AG04450 (cell line): ENCODE results near the gene PQBP1. TPM values are rescaled to one million over a fixed set of nuclear protein-coding genes. Genes with fewer than 3 reads are reported as not detected.
"Not testable (repeated sequence)": the region's sequence is repeated elsewhere in the genome, so short reads cannot be mapped to it uniquely, and the experiment has no call there.

ENCODE experiments used
- CTCF ChIA-PET: fragments of 300-600, 350-600 bp; formaldehyde crosslinking; extraction: SDS; loops from one replicate; lab custom pipeline; 2022; ENCODE audit warnings: antibody characterized with exemption, inconsistent platforms; lab: Charles Lee
- POLR2A ChIA-PET: fragments of 350-600 bp; formaldehyde crosslinking; extraction: SDS; loops from one replicate; lab custom pipeline; 2021; ENCODE audit warnings: antibody characterized with exemption, inconsistent platforms; lab: Yijun Ruan, JAX
- DNase-seq: peaks from one replicate; pipeline ENCODE4 v3.0.0-alpha.2; 2011; ENCODE audit warnings: low read depth, low spot score
- H3K27ac ChIP-seq: one replicate; pipeline ENCODE4 v1.5.1; 2012; ENCODE audit warnings: low read depth, low read length, control low read depth
- H3K27me3 ChIP-seq: one replicate; pipeline ENCODE4 v1.6.0; 2012; ENCODE audit warnings: low read length; ENCODE audit not compliant: control insufficient read depth, insufficient read depth
- H3K4me3 ChIP-seq: 2 replicates; pipeline ENCODE4 v1.5.1; 2011; ENCODE audit warnings: mild to moderate bottlenecking, low read depth, low read length, control low read depth
- H3K9me3 ChIP-seq: 2 replicates; pipeline ENCODE4 v1.5.1; 2012; ENCODE audit warnings: low read length; ENCODE audit not compliant: control insufficient read depth, insufficient read depth
- CTCF ChIP-seq: IDR thresholded peaks from 2 replicates; pipeline ENCODE4 v1.5.1; 2011; ENCODE audit warnings: low read depth, low read length, control low read depth, inconsistent platforms
- polyA minus RNA-seq: library from RNA; depleted of rRNA, polyadenylated mRNA; stranded (reverse); fragments of >200 nt; gene quantifications from 2 replicates; pipeline ENCODE4 v1.2.3, GENCODE V29; 2011; rRNA and poly(A)+ RNA removed
- polyA plus RNA-seq: library from polyadenylated mRNA; depleted of rRNA; stranded (reverse); fragments of >200 nt; gene quantifications from 2 replicates; pipeline ENCODE4 v1.2.3, GENCODE V29; 2011; rRNA removed

PQBP1 gene
- 49.5 and 69.3 TPM in 2 replicates for polyA plus RNA-seq
- 47.7 and 65.9 TPM in 2 replicates for polyA minus RNA-seq

GRCh38 chrX:48897625-48898306 is at the start of gene PQBP1, which contains the start of gene TIMM17B:
PQBP1 (plus strand) TSS chrX:48897930; CDS start chrX:48898510, 580 bp downstream.
TIMM17B (minus strand) TSS chrX:48897768; CDS start chrX:48897749, 19 bp downstream.
- Histone ChIP-seq H3K27ac (peak within 1 kb of the TSS; percentile 91), H3K4me3 (peak within 1 kb of the TSS; percentile 80), H3K27me3 (no peaks in the 10 kb centered on the region), H3K9me3 (no peaks in the 10 kb centered on the region; the same call in 1 of the 2 replicates)
- ChIA-PET POLR2A (interaction anchor here (0.6 to 1.8 kb wide), 14 partner anchors 12 to 307 kb away, joined by 3 to 11 read pairs (median 4); partner anchors contain the start of genes HDAC6, SLC35A2, SUV39H1 and TFE3), CTCF (no interaction called here)
- DNase-seq = peak; percentile 88
- TF ChIP-seq CTCF = no peak

- ChIA-PET POLR2A (no interaction called here), CTCF (no interaction called here)
- Histone ChIP-seq H3K4me3 (no peak overlapping the region), H3K27ac (no peak overlapping the region), H3K9me3 (no peaks in the 10 kb centered on the region), H3K27me3 (peaks cover 2% of the 10 kb centered on the region)
- no peak for DNase-seq
- TF ChIP-seq CTCF = no peak
These were observed 48.9 kb upstream of the PQBP1 start for GRCh38 chrX:48848847-48849246.

GRCh38 chrX:48852857-48853256 is 44.9 kb upstream of the PQBP1 start:
- TF ChIP-seq CTCF = no peak
- ChIA-PET CTCF (no interaction called here), POLR2A (no interaction called here)
- no peak for DNase-seq
- no peaks in the 10 kb centered on the region for H3K9me3 ChIP-seq
- no peak overlapping the region for H3K27ac ChIP-seq
- H3K4me3 ChIP-seq = no peak overlapping the region
- H3K27me3 ChIP-seq = peaks cover 7% of the 10 kb centered on the region

GRCh38 chrX:48853494-48853893 is 44.2 kb upstream of the PQBP1 start:
- H3K27ac ChIP-seq, POLR2A ChIA-PET, H3K9me3 ChIP-seq, DNase-seq, CTCF ChIA-PET, H3K4me3 ChIP-seq, H3K27me3 ChIP-seq: not testable (repeated sequence)

GRCh38 chrX:48854121-48854804 is 43.5 kb upstream of the PQBP1 start:
- H3K27me3 ChIP-seq, H3K4me3 ChIP-seq, DNase-seq, H3K9me3 ChIP-seq, POLR2A ChIA-PET, H3K27ac ChIP-seq: not testable (repeated sequence)
- CTCF ChIA-PET = interaction anchor here (0.7 kb wide), 1 partner anchor 55 kb away, joined by 5 read pairs; no protein-coding TSS in a partner anchor
